Measurements from ENCODE around the gene KCTD7.
A peak's percentile ranks its signal among the peaks of the same experiment; 100 is the strongest.
"Not testable (repeated sequence)": the region's sequence is repeated elsewhere in the genome, so short reads cannot be mapped to it uniquely, and the experiment has no call there.

The KCTD7 gene

GRCh38 chr7:66619341-66619948 is 9.2 kb upstream of the KCTD7 start:
- DNase-seq: not testable (repeated sequence)

- no peak for DNase-seq
Observed at GRCh38 chr7:66626331-66626934, 2.2 kb upstream of the KCTD7 start.

- no peak for DNase-seq
Observed at GRCh38 chr7:66627151-66627681, 1.5 kb upstream of the KCTD7 start.

GRCh38 chr7:66627881-66628360 is 760 bp upstream of the KCTD7 start:
- no peak for DNase-seq

- DNase-seq: peak in 1 of 2 experiments; percentile 34
Observed at GRCh38 chr7:66629222-66630062, 761 bp downstream of the KCTD7 start.

- DNase-seq: no peak
Observed at GRCh38 chr7:66630531-66630930, 1.9 kb downstream of the KCTD7 start.

- no peak for DNase-seq
Observed at GRCh38 chr7:66631471-66631870, 2.8 kb downstream of the KCTD7 start.

- DNase-seq: no peak
Observed at GRCh38 chr7:66634816-66635215, 6.1 kb downstream of the KCTD7 start.

- not testable (repeated sequence) for DNase-seq
Observed at GRCh38 chr7:66635322-66635981, 6.8 kb downstream of the KCTD7 start.

- not testable (repeated sequence) for DNase-seq
Observed at GRCh38 chr7:66635982-66636546, 7.4 kb downstream of the KCTD7 start.

GRCh38 chr7:66638309-66639099 is 9.8 kb downstream of the KCTD7 start:
- DNase-seq: no peak

GRCh38 chr7:66639773-66640172 is 11.1 kb downstream of the KCTD7 start:
- no peak for DNase-seq

- no peak for DNase-seq
Observed at GRCh38 chr7:66640802-66641525, 12.3 kb downstream of the KCTD7 start.

- DNase-seq: no peak
Observed at GRCh38 chr7:66641526-66641871, 12.8 kb downstream of the KCTD7 start.

GRCh38 chr7:66642186-66642585 is 13.5 kb downstream of the KCTD7 start:
- no peak for DNase-seq

GRCh38 chr7:66642932-66643331 is 14.3 kb downstream of the KCTD7 start:
- no peak for DNase-seq

GRCh38 chr7:66643395-66643794 is 14.7 kb downstream of the KCTD7 start:
- no peak for DNase-seq

GRCh38 chr7:66651026-66651425 is 22.3 kb downstream of the KCTD7 start:
- DNase-seq: not testable (repeated sequence)

GRCh38 chr7:66653719-66654274 is 25.1 kb downstream of the KCTD7 start:
- not testable (repeated sequence) for DNase-seq

GRCh38 chr7:66654275-66655112 is 25.8 kb downstream of the KCTD7 start:
- peak; percentile 95 for DNase-seq
